Neural cell (in vitro differentiated cells): Measurements from ENCODE around the gene CST9. TPM values are rescaled to one million over a fixed set of nuclear protein-coding genes. Genes with fewer than 3 reads are reported as not detected.

ENCODE experiments used
- H2AFZ ChIP-seq: fragments of 200-600, 300-800 bp; sonication (generic), shearing (Covaris generic); 2 replicates; pipeline ENCODE4 v1.6.0; 2014; ENCODE audit warnings: low read depth, mild to moderate bottlenecking, antibody characterized with exemption, low read length, moderate library complexity
- H3F3A ChIP-seq: fragments of 200-600 bp; shearing (Covaris generic); 2 replicates; pipeline ENCODE4 v1.6.1; 2016; ENCODE audit warnings: mild to moderate bottlenecking, moderate library complexity, mixed read lengths, antibody characterized with exemption, low read length; ENCODE audit not compliant: insufficient read depth, poor library complexity, severe bottlenecking
- H3K27ac ChIP-seq: fragments of 200-600, 300-800 bp; sonication (generic), shearing (Covaris generic); 2 replicates; pipeline ENCODE4 v1.5.1; 2014; ENCODE audit warnings: mild to moderate bottlenecking, low read length, moderate library complexity
- H3K27me3 ChIP-seq: fragments of 300-800, 200-600 bp; sonication (generic), shearing (Covaris generic); 2 replicates; pipeline ENCODE4 v1.6.0; 2014; ENCODE audit warnings: mild to moderate bottlenecking, low read depth, low read length, moderate library complexity; ENCODE audit not compliant: insufficient read depth
- H3K36me3 ChIP-seq: fragments of 300-800, 200-600 bp; sonication (generic), shearing (Covaris generic); 2 replicates; pipeline ENCODE4 v1.5.1; 2014; ENCODE audit warnings: mild to moderate bottlenecking, antibody characterized with exemption, low read length, moderate library complexity; ENCODE audit not compliant: insufficient read depth
- H3K4me2 ChIP-seq: fragments of 300-800, 200-600 bp; sonication (generic), shearing (Covaris generic); 2 replicates; pipeline ENCODE4 v1.6.0; 2014; ENCODE audit warnings: mild to moderate bottlenecking, low read length
- H3K4me3 ChIP-seq: fragments of 300-800, 200-600 bp; sonication (generic), shearing (Covaris generic); 2 replicates; pipeline ENCODE4 v1.5.1; 2014; ENCODE audit warnings: mild to moderate bottlenecking, low read length, moderate library complexity
- H3K79me2 ChIP-seq: fragments of 200-600 bp; shearing (Covaris generic); replicated peaks from 2 replicates; pipeline ENCODE4 v1.6.0; 2014; ENCODE audit warnings: mild to moderate bottlenecking, low read length, moderate library complexity; ENCODE audit not compliant: insufficient read depth
- H3K9ac ChIP-seq: fragments of 300-800, 200-600 bp; sonication (generic), shearing (Covaris generic); 2 replicates; pipeline ENCODE4 v1.6.1; 2016; ENCODE audit warnings: mild to moderate bottlenecking, low read length, mixed read lengths
- H3K9me2 ChIP-seq: fragments of 200-600 bp; shearing (Covaris generic); 2 replicates; pipeline ENCODE4 v1.6.1; 2016; ENCODE audit warnings: mild to moderate bottlenecking, low read length, mixed read lengths; ENCODE audit not compliant: insufficient read depth
- H3K9me3 ChIP-seq: fragments of 200-600, 300-800 bp; sonication (generic), shearing (Covaris generic); 2 replicates; pipeline ENCODE4 v1.6.1; 2016; ENCODE audit warnings: mild to moderate bottlenecking, mixed run types, low read length, moderate library complexity, mixed read lengths
- H4K20me1 ChIP-seq: fragments of 200-600 bp; shearing (Covaris generic); 2 replicates; pipeline ENCODE4 v1.6.1; 2016; ENCODE audit warnings: mild to moderate bottlenecking, mixed run types; ENCODE audit not compliant: insufficient read depth
- EP300 ChIP-seq: fragments of 450-650 bp; conservative IDR thresholded peaks from 2 replicates; pipeline ENCODE4 v1.6.1; 2014; ENCODE audit warnings: antibody characterized with exemption, mild to moderate bottlenecking, moderate library complexity; ENCODE audit not compliant: poor library complexity, severe bottlenecking
- EZH2 ChIP-seq: fragments of 200-600, 300-800 bp; shearing (Covaris generic), sonication (generic); IDR thresholded peaks from 2 replicates; pipeline ENCODE4 v1.6.1; 2014; ENCODE audit warnings: antibody characterized with exemption, low read length, borderline replicate concordance, mild to moderate bottlenecking; ENCODE audit not compliant: insufficient read depth, poor library complexity, severe bottlenecking
- MXI1 ChIP-seq: fragments of 450-650 bp; conservative IDR thresholded peaks from 2 replicates; pipeline ENCODE4 v1.6.1; 2014; ENCODE audit warnings: antibody characterized with exemption, mild to moderate bottlenecking; ENCODE audit not compliant: poor library complexity, severe bottlenecking
- POLR2AphosphoS5 ChIP-seq: IDR thresholded peaks from 2 replicates; pipeline ENCODE4 v1.6.1; 2012
- RAD21 ChIP-seq: fragments of 450-650 bp; conservative IDR thresholded peaks from 2 replicates; pipeline ENCODE4 v1.6.1; 2014; ENCODE audit warnings: antibody characterized with exemption, mild to moderate bottlenecking, moderate library complexity
- SMC3 ChIP-seq: fragments of 450-650 bp; conservative IDR thresholded peaks from 2 replicates; pipeline ENCODE4 v1.6.1; 2014; ENCODE audit warnings: antibody characterized with exemption, mild to moderate bottlenecking, moderate library complexity; ENCODE audit not compliant: poor library complexity
- TAF1 ChIP-seq: IDR thresholded peaks from 2 replicates; pipeline ENCODE4 v1.6.1; 2012; ENCODE audit warnings: low read depth
- polyA plus RNA-seq: library from polyadenylated mRNA; depleted of rRNA; stranded (reverse); fragments of >200 nt; gene quantifications from 2 replicates; pipeline ENCODE4 v1.2.3, GENCODE V29; 2014
- TF ChIP-seq, protein P1 (sequence below): fragments of 450-650 bp; IDR thresholded peaks from 2 replicates; pipeline ENCODE4 v1.5.1; 2014; ENCODE audit warnings: antibody characterized with exemption, mild to moderate bottlenecking, moderate library complexity; ENCODE audit not compliant: poor library complexity, severe bottlenecking
- TF ChIP-seq, protein P2 (sequence below): IDR thresholded peaks from 2 replicates; pipeline ENCODE4 v1.6.1; 2012; ENCODE audit warnings: borderline replicate concordance

CST9 gene
- polyA plus RNA-seq, 1 donor from 2014 or later: not detected

DNA sequence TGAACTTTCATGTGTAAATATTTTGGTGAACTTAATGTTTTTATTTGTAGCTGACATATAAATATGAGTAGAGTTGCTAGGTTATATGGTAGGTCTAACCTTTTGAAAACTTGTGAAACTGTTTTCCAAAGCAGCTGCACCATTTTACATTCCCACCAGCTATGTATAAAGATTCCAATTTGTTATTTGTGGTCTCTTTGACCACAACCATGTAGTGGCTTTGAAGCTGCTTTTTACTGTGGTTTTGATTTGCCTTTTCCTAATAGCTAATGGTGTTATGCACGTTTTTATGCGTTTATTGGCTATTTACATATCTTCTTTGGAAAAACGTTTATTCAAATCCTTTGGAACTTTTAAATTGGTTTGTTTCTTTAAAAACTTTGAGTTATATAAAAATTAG lies 21.8 kb upstream of the CST9 start:
- Histone ChIP-seq H3K79me2 (no peaks in the 10 kb centered on the region), H3K27ac (no peak overlapping the region), H3K27me3 (no peaks in the 10 kb centered on the region), H3K9ac (no peak overlapping the region), H3K9me3 (no peaks in the 10 kb centered on the region), H3K4me2 (no peak overlapping the region), H3K36me3 (no peaks in the 10 kb centered on the region), H3K9me2 (no peaks in the 10 kb centered on the region), H3F3A (no peaks in the 10 kb centered on the region), H4K20me1 (no peaks in the 10 kb centered on the region), H2AFZ (no peak overlapping the region), H3K4me3 (no peak overlapping the region)
- TF ChIP-seq, protein P1, sequence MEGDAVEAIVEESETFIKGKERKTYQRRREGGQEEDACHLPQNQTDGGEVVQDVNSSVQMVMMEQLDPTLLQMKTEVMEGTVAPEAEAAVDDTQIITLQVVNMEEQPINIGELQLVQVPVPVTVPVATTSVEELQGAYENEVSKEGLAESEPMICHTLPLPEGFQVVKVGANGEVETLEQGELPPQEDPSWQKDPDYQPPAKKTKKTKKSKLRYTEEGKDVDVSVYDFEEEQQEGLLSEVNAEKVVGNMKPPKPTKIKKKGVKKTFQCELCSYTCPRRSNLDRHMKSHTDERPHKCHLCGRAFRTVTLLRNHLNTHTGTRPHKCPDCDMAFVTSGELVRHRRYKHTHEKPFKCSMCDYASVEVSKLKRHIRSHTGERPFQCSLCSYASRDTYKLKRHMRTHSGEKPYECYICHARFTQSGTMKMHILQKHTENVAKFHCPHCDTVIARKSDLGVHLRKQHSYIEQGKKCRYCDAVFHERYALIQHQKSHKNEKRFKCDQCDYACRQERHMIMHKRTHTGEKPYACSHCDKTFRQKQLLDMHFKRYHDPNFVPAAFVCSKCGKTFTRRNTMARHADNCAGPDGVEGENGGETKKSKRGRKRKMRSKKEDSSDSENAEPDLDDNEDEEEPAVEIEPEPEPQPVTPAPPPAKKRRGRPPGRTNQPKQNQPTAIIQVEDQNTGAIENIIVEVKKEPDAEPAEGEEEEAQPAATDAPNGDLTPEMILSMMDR: no peak
- no peak for TF ChIP-seq RAD21
- no peak for TF ChIP-seq TAF1
- no peak for TF ChIP-seq POLR2AphosphoS5
- TF ChIP-seq SMC3: no peak
- TF ChIP-seq, protein P2, sequence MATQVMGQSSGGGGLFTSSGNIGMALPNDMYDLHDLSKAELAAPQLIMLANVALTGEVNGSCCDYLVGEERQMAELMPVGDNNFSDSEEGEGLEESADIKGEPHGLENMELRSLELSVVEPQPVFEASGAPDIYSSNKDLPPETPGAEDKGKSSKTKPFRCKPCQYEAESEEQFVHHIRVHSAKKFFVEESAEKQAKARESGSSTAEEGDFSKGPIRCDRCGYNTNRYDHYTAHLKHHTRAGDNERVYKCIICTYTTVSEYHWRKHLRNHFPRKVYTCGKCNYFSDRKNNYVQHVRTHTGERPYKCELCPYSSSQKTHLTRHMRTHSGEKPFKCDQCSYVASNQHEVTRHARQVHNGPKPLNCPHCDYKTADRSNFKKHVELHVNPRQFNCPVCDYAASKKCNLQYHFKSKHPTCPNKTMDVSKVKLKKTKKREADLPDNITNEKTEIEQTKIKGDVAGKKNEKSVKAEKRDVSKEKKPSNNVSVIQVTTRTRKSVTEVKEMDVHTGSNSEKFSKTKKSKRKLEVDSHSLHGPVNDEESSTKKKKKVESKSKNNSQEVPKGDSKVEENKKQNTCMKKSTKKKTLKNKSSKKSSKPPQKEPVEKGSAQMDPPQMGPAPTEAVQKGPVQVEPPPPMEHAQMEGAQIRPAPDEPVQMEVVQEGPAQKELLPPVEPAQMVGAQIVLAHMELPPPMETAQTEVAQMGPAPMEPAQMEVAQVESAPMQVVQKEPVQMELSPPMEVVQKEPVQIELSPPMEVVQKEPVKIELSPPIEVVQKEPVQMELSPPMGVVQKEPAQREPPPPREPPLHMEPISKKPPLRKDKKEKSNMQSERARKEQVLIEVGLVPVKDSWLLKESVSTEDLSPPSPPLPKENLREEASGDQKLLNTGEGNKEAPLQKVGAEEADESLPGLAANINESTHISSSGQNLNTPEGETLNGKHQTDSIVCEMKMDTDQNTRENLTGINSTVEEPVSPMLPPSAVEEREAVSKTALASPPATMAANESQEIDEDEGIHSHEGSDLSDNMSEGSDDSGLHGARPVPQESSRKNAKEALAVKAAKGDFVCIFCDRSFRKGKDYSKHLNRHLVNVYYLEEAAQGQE: no peak
- no peak for TF ChIP-seq MXI1
- no peak for TF ChIP-seq EP300
- TF ChIP-seq EZH2: no peak

DNA sequence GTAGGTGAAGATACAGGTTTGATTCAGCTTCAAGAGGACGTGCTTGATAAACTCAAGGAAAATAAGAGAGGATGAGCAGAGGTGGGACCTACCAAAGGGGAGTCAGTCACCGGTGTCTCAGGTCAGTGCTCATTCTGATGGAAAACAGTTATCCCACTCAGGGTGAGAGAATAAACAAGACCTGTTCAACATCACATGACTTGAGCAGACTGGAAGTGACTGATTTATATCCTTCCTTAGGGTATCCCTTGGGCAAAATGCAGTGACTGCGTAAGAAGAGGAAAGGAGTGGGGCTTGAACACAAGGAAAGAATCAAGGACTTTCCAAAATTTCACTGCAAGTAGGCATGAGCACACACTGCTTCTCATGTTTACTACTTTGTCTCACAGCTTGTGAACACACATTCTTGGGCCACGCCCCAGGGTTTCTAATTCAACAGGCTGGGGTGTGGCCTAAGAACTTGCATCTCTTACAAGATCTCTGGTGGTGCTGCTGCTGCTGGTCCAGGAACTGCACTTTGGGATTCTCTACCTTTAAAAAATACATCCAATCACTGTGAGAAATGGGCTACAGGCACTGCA lies 20.4 kb upstream of the CST9 start:
- TF ChIP-seq TAF1 (no peak), POLR2AphosphoS5 (no peak), EZH2 (no peak), MXI1 (no peak), RAD21 (no peak)
- TF ChIP-seq, protein P2: no peak
- TF ChIP-seq, protein P1: no peak
- H3K9me3 ChIP-seq: no peaks in the 10 kb centered on the region
- H3K36me3 ChIP-seq: no peaks in the 10 kb centered on the region
- no peaks in the 10 kb centered on the region for H4K20me1 ChIP-seq
- no peaks in the 10 kb centered on the region for H3K79me2 ChIP-seq
- no peaks in the 10 kb centered on the region for H3K9me2 ChIP-seq
- H3K4me3 ChIP-seq: no peak overlapping the region
- no peak overlapping the region for H3K27ac ChIP-seq
- H2AFZ ChIP-seq: no peak overlapping the region
- H3K27me3 ChIP-seq: no peaks in the 10 kb centered on the region
- no peak overlapping the region for H3K9ac ChIP-seq
- H3K4me2 ChIP-seq: no peak overlapping the region
- H3F3A ChIP-seq: no peaks in the 10 kb centered on the region
